Neuronal stem cell (in vitro differentiated cells): ENCODE data around the gene EXOG.

Source experiments
- DNase-seq: peaks from one replicate; pipeline ENCODE4 v3.0.0-alpha.2; 2013; ENCODE audit warnings: low spot score
- H2AFZ ChIP-seq: one replicate; pipeline ENCODE4 v1.6.1; 2013; ENCODE audit warnings: mild to moderate bottlenecking, low read length, inconsistent platforms
- H2AK5ac ChIP-seq: 2 replicates; pipeline ENCODE4 v1.6.1; 2013; ENCODE audit warnings: low read depth, mild to moderate bottlenecking, inconsistent platforms, low read length, moderate library complexity, mixed read lengths
- H2BK120ac ChIP-seq: 2 replicates; pipeline ENCODE4 v1.6.1; 2013; ENCODE audit warnings: low read depth, mild to moderate bottlenecking, inconsistent platforms, low read length, moderate library complexity, mixed read lengths
- H2BK12ac ChIP-seq: one replicate; pipeline ENCODE4 v1.6.1; 2013; ENCODE audit warnings: low read length, inconsistent platforms
- H2BK15ac ChIP-seq: 2 replicates; pipeline ENCODE4 v1.6.1; 2013; ENCODE audit warnings: mild to moderate bottlenecking, low read length, inconsistent platforms, mixed read lengths
- H2BK5ac ChIP-seq: one replicate; pipeline ENCODE4 v1.6.1; 2013; ENCODE audit warnings: inconsistent platforms, mild to moderate bottlenecking, low read length, moderate library complexity
- H3K14ac ChIP-seq: one replicate; pipeline ENCODE4 v1.6.1; 2013; ENCODE audit warnings: low read length, inconsistent platforms
- H3K18ac ChIP-seq: 2 replicates; pipeline ENCODE4 v1.6.1; 2013; ENCODE audit warnings: low read length, inconsistent platforms
- H3K23ac ChIP-seq: 2 replicates; pipeline ENCODE4 v1.6.1; 2013; ENCODE audit warnings: low read depth, mild to moderate bottlenecking, mixed read lengths, low read length, inconsistent platforms; ENCODE audit not compliant: poor library complexity
- H3K27ac ChIP-seq: replicated peaks from 3 replicates; pipeline ENCODE4 v1.5.1; 2013; ENCODE audit warnings: low read length, inconsistent platforms
- H3K27me3 ChIP-seq, 3 experiments: 2 replicates each; pipeline ENCODE4 v1.6.1; 2013; ENCODE audit warnings: low read length in 3 of 3, mild to moderate bottlenecking in 2 of 3, inconsistent platforms in 1 of 3, low read depth in 1 of 3, mixed read lengths in 1 of 3, moderate library complexity in 1 of 3; ENCODE audit not compliant: control insufficient read depth in 3 of 3, insufficient read depth in 3 of 3
- H3K36me3 ChIP-seq, 2 donors: replicated peaks in 1 of 2; 2 replicates each; pipeline ENCODE4 v1.6.1; 2013; ENCODE audit warnings: low read length in 2 of 2; ENCODE audit not compliant: control insufficient read depth in 2 of 2, insufficient read depth in 2 of 2
- H3K4ac ChIP-seq: 2 replicates; pipeline ENCODE4 v1.6.1; 2013; ENCODE audit warnings: inconsistent platforms, mild to moderate bottlenecking, low read length, moderate library complexity
- H3K4me1 ChIP-seq, 2 donors: 1 replicate in 1 of 2; 2 replicates in 1 of 2; pipeline ENCODE4 v1.6.1; 2013; ENCODE audit warnings: low read length in 2 of 2, low read depth in 1 of 2; ENCODE audit not compliant: control insufficient read depth in 2 of 2, insufficient read depth in 1 of 2
- H3K4me2 ChIP-seq: one replicate; pipeline ENCODE4 v1.6.1; 2013; ENCODE audit warnings: mild to moderate bottlenecking, low read length, inconsistent platforms; ENCODE audit not compliant: insufficient read depth, poor library complexity, severe bottlenecking
- H3K4me3 ChIP-seq, 2 donors: 2 replicates each; pipeline ENCODE4 v1.5.1; 2013; ENCODE audit warnings: low read length in 2 of 2, mild to moderate bottlenecking in 2 of 2, inconsistent platforms in 1 of 2, moderate library complexity in 1 of 2
- H3K79me1 ChIP-seq: one replicate; pipeline ENCODE4 v1.6.1; 2013; ENCODE audit warnings: low read depth, mild to moderate bottlenecking, inconsistent platforms, low read length, moderate library complexity
- H3K9ac ChIP-seq: one replicate; pipeline ENCODE4 v1.6.1; 2013; ENCODE audit warnings: mild to moderate bottlenecking, low read depth, low read length, inconsistent platforms; ENCODE audit not compliant: poor library complexity
- H3K9me3 ChIP-seq, 2 donors: replicated peaks in 1 of 2; 2 replicates each; pipeline versions ENCODE3 to v1.6.1; 2013; ENCODE audit warnings: low read length in 2 of 2, mild to moderate bottlenecking in 2 of 2, inconsistent platforms in 1 of 2, low read depth in 1 of 2, mixed read lengths in 1 of 2, moderate library complexity in 1 of 2; ENCODE audit not compliant: control insufficient read depth in 2 of 2, insufficient read depth in 1 of 2
- H4K8ac ChIP-seq: one replicate; pipeline ENCODE4 v1.6.1; 2013; ENCODE audit warnings: low read depth, mild to moderate bottlenecking, inconsistent platforms, low read length, moderate library complexity
- H4K91ac ChIP-seq: one replicate; pipeline ENCODE4 v1.6.1; 2013; ENCODE audit warnings: low read length, low read depth, mild to moderate bottlenecking, inconsistent platforms; ENCODE audit not compliant: poor library complexity
- WGBS, 2 donors: extraction: QIAGEN DNeasy Blood & Tissue Kit; methylation state at CpG; one replicate each; pipeline ENCODE4 v1.1.7; 2013; ENCODE audit warnings: missing lambda C conversion rate in 2 of 2, mixed read lengths in 1 of 2; ENCODE audit not compliant: insufficient read length in 2 of 2, insufficient replicate concordance in 1 of 2; ENCODE audit errors: extremely low coverage in 2 of 2; 5-methylcytosine and 5-hydroxymethylcytosine counted together

The EXOG gene

DNA sequence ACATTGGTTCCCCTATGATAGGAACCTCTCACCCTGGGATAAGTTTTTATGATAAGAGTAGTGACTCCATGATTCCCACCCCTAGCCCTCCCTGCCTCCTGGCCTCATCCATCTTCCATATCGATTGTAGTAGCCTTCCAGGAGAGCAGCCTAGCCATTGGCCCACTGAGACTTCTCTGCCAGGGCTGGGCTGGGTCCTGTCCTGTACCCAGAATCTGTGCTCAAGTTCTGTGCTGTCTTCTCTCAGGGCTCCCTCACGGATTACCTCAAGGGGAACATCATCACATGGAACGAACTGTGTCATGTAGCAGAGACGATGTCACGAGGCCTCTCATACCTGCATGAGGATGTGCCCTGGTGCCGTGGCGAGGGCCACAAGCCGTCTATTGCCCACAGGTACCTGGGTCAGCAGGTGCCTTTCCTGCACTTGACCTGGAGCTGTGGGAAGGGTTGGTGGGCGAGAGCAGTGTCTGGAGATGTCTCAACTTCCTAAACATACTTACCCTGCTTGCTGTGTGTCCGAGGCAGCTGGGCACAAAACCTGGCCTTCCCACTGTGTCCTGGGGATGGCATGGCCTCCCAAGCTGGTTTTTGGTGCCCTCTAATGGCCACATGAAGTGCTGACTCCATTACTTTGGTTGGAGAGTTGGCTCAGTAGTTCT lies 16.6 kb upstream of the EXOG start:
- peak overlapping the region in 1 of 2 donors; percentile 2 for H3K4me3 ChIP-seq
- H3K27ac ChIP-seq: no peak overlapping the region
- no peak overlapping the region for H3K4ac ChIP-seq
- no peak overlapping the region for H2AK5ac ChIP-seq
- H3K36me3 ChIP-seq: peaks cover 55 to 91% of the 10 kb centered on the region in 2 donors
- H3K9me3 ChIP-seq: no peaks in the 10 kb centered on the region
- H2BK15ac ChIP-seq: no peak overlapping the region
- H3K4me2 ChIP-seq: no peak overlapping the region
- H3K27me3 ChIP-seq: no peaks in the 10 kb centered on the region
- H4K91ac ChIP-seq: no peak overlapping the region
- no peak overlapping the region for H2BK12ac ChIP-seq
- H3K79me1 ChIP-seq: peaks cover 18% of the 10 kb centered on the region
- no peak overlapping the region for H2AFZ ChIP-seq
- H3K18ac ChIP-seq: no peak overlapping the region
- no peak overlapping the region for H4K8ac ChIP-seq
- no peak overlapping the region for H3K14ac ChIP-seq
- no peak overlapping the region for H3K9ac ChIP-seq
- H3K23ac ChIP-seq: no peak overlapping the region
- no peak overlapping the region for H2BK5ac ChIP-seq
- no peak overlapping the region for H2BK120ac ChIP-seq
- no peaks in the 10 kb centered on the region for H3K4me1 ChIP-seq
- no peak for DNase-seq
- no CpG with 5 or more reads among the region's 10 CpGs for WGBS, 2 donors

DNA sequence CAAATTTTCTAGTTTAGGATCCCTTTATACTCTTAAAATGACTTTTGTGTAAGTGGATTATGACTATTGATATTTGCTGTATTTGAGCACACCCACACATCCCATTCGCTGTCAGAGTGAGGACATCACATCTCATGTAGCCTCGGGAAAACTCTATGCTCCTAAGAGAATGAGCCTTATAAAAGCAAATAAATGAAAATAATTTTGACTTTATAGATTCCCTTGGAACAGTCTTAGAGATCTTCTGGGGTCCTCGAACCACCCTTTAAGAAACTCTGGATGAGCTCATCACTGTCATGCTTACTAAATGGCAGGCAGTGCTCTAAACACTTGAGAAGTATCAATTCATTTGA lies 16.1 kb upstream of the EXOG start:
- no peak overlapping the region for H3K14ac ChIP-seq
- H3K4ac ChIP-seq: no peak overlapping the region
- H3K9ac ChIP-seq: no peak overlapping the region
- no peak overlapping the region for H4K8ac ChIP-seq
- no peaks in the 10 kb centered on the region for H3K27me3 ChIP-seq
- H2BK120ac ChIP-seq: no peak overlapping the region
- DNase-seq: no peak
- no peak overlapping the region for H2BK15ac ChIP-seq
- no peak overlapping the region for H2BK12ac ChIP-seq
- peaks cover 15% of the 10 kb centered on the region for H3K79me1 ChIP-seq
- no peak overlapping the region for H2BK5ac ChIP-seq
- no peak overlapping the region for H2AFZ ChIP-seq
- peaks cover 55 to 96% of the 10 kb centered on the region in 2 donors for H3K36me3 ChIP-seq
- H3K9me3 ChIP-seq: no peaks in the 10 kb centered on the region
- H3K4me3 ChIP-seq: no peak overlapping the region
- H3K18ac ChIP-seq: no peak overlapping the region
- H2AK5ac ChIP-seq: no peak overlapping the region
- no peaks in the 10 kb centered on the region for H3K4me1 ChIP-seq
- no peak overlapping the region for H3K23ac ChIP-seq
- no peak overlapping the region for H4K91ac ChIP-seq
- no peak overlapping the region for H3K4me2 ChIP-seq
- WGBS, 2 donors: no CpG with 5 or more reads among the region's 3 CpGs
- H3K27ac ChIP-seq: no peak overlapping the region

DNA sequence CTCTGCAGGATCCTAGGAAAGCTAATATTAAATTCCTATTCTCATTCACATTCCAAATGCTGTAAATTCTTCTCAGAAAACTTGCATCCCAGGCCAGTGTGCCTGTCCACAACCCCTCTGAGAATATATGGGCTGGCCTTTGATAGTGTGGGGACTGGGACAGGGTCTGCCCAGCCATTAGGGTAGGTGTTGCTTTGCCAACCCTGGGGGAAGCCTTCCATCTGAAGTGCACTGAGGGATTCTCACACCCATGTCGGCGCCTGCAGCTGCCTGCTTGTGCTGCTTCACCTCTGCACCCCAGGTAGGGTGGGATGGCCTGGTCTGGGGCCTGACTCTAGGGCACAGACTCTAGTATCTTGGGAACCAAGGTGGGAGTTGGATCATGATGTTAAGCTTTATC lies 15.2 kb upstream of the EXOG start:
- peaks cover 12% of the 10 kb centered on the region for H3K79me1 ChIP-seq
- no peak overlapping the region for H3K14ac ChIP-seq
- no peak overlapping the region for H3K18ac ChIP-seq
- H3K23ac ChIP-seq: no peak overlapping the region
- H2BK120ac ChIP-seq: no peak overlapping the region
- no peak overlapping the region for H2AK5ac ChIP-seq
- DNase-seq: no peak
- H3K9ac ChIP-seq: no peak overlapping the region
- no peak overlapping the region for H2AFZ ChIP-seq
- no peak overlapping the region for H2BK12ac ChIP-seq
- no peak overlapping the region for H4K91ac ChIP-seq
- H4K8ac ChIP-seq: no peak overlapping the region
- WGBS, 2 donors: no CpG with 5 or more reads among the region's 2 CpGs
- peaks cover 55 to 99% of the 10 kb centered on the region in 2 donors for H3K36me3 ChIP-seq
- no peak overlapping the region for H2BK15ac ChIP-seq
- H3K4me1 ChIP-seq: peaks cover 0 to 1% of the 10 kb centered on the region in 2 donors
- no peaks in the 10 kb centered on the region for H3K9me3 ChIP-seq
- no peak overlapping the region for H3K4me2 ChIP-seq
- no peak overlapping the region for H2BK5ac ChIP-seq
- H3K27me3 ChIP-seq: no peaks in the 10 kb centered on the region
- H3K4me3 ChIP-seq: no peak overlapping the region
- H3K4ac ChIP-seq: no peak overlapping the region
- H3K27ac ChIP-seq: no peak overlapping the region

DNA sequence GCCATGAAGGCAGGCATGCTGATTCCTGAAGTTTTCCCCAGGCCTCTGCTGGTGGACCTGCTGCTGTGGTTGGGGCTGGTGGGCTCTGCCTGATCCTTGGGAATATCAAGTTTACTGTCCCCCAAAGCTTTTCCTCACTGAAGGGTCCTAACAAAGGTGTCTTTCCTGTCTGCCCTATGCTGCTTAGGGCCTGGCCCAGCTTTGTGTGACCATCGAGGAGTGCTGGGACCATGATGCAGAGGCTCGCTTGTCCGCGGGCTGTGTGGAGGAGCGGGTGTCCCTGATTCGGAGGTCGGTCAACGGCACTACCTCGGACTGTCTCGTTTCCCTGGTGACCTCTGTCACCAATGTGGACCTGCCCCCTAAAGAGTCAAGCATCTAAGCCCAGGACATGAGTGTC lies 13.2 kb upstream of the EXOG start:
- H3K4me2 ChIP-seq: no peak overlapping the region
- DNase-seq: no peak
- no peak overlapping the region for H4K91ac ChIP-seq
- H2AFZ ChIP-seq: no peak overlapping the region
- no peak overlapping the region for H3K4me3 ChIP-seq
- no peak overlapping the region for H4K8ac ChIP-seq
- no peak overlapping the region for H3K18ac ChIP-seq
- H2AK5ac ChIP-seq: no peak overlapping the region
- no peaks in the 10 kb centered on the region for H3K27me3 ChIP-seq
- peaks cover 54 to 100% of the 10 kb centered on the region in 2 donors for H3K36me3 ChIP-seq
- H3K23ac ChIP-seq: no peak overlapping the region
- no peak overlapping the region for H3K9ac ChIP-seq
- no CpG with 5 or more reads among the region's 10 CpGs for WGBS, 2 donors
- peaks cover 0 to 1% of the 10 kb centered on the region in 2 donors for H3K4me1 ChIP-seq
- no peak overlapping the region for H3K27ac ChIP-seq
- H3K9me3 ChIP-seq: no peaks in the 10 kb centered on the region
- H3K79me1 ChIP-seq: peaks cover 2% of the 10 kb centered on the region
- H2BK5ac ChIP-seq: no peak overlapping the region
- no peak overlapping the region for H2BK12ac ChIP-seq
- no peak overlapping the region for H2BK120ac ChIP-seq
- no peak overlapping the region for H3K14ac ChIP-seq
- H3K4ac ChIP-seq: no peak overlapping the region
- H2BK15ac ChIP-seq: no peak overlapping the region
